Neural cell (in vitro differentiated cells): ENCODE measurements around the gene PLAC8.

Source experiments
- EP300 ChIP-seq: fragments of 450-650 bp; conservative IDR thresholded peaks from 2 replicates; pipeline ENCODE4 v1.6.1; 2014; ENCODE audit warnings: antibody characterized with exemption, mild to moderate bottlenecking, moderate library complexity; ENCODE audit not compliant: poor library complexity, severe bottlenecking
- EZH2 ChIP-seq: fragments of 200-600, 300-800 bp; shearing (Covaris generic), sonication (generic); IDR thresholded peaks from 2 replicates; pipeline ENCODE4 v1.6.1; 2014; ENCODE audit warnings: antibody characterized with exemption, low read length, borderline replicate concordance, mild to moderate bottlenecking; ENCODE audit not compliant: insufficient read depth, poor library complexity, severe bottlenecking
- POLR2AphosphoS5 ChIP-seq: IDR thresholded peaks from 2 replicates; pipeline ENCODE4 v1.6.1; 2012
- REST ChIP-seq: IDR thresholded peaks from 2 replicates; pipeline ENCODE4 v1.6.1; 2012; ENCODE audit warnings: borderline replicate concordance
- SMC3 ChIP-seq: fragments of 450-650 bp; conservative IDR thresholded peaks from 2 replicates; pipeline ENCODE4 v1.6.1; 2014; ENCODE audit warnings: antibody characterized with exemption, mild to moderate bottlenecking, moderate library complexity; ENCODE audit not compliant: poor library complexity
- TF ChIP-seq, protein P1 (sequence below): fragments of 450-650 bp; IDR thresholded peaks from 2 replicates; pipeline ENCODE4 v1.5.1; 2014; ENCODE audit warnings: antibody characterized with exemption, mild to moderate bottlenecking, moderate library complexity; ENCODE audit not compliant: poor library complexity, severe bottlenecking

GRCh38 chr4:83118869-83119268 is 4.3 kb upstream of the PLAC8 start:
- TF ChIP-seq, protein P1, sequence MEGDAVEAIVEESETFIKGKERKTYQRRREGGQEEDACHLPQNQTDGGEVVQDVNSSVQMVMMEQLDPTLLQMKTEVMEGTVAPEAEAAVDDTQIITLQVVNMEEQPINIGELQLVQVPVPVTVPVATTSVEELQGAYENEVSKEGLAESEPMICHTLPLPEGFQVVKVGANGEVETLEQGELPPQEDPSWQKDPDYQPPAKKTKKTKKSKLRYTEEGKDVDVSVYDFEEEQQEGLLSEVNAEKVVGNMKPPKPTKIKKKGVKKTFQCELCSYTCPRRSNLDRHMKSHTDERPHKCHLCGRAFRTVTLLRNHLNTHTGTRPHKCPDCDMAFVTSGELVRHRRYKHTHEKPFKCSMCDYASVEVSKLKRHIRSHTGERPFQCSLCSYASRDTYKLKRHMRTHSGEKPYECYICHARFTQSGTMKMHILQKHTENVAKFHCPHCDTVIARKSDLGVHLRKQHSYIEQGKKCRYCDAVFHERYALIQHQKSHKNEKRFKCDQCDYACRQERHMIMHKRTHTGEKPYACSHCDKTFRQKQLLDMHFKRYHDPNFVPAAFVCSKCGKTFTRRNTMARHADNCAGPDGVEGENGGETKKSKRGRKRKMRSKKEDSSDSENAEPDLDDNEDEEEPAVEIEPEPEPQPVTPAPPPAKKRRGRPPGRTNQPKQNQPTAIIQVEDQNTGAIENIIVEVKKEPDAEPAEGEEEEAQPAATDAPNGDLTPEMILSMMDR, result no peak
- no peak for TF ChIP-seq EP300
- no peak for TF ChIP-seq POLR2AphosphoS5
- TF ChIP-seq EZH2, result no peak
- no peak for TF ChIP-seq SMC3
- TF ChIP-seq REST, result no peak
